ENCODE data around the gene TTC33.

The TTC33 gene

GRCh38 chr5:40485021-40485998, 270.5 kb downstream of the TTC33 start:
- H3K79me2 ChIP-seq (ENCODE audit: low read length) = no peaks in the 10 kb centered on the region
- no peaks in the 10 kb centered on the region for H3K9me3 ChIP-seq (ENCODE audit: insufficient read depth, low read length)
- peak overlapping the region; percentile 98 for H3K27ac ChIP-seq (ENCODE audit: low read length)
- H3K4me2 ChIP-seq (ENCODE audit: low read length) = peak overlapping the region; percentile 84
- H4K20me1 ChIP-seq (ENCODE audit: insufficient read depth, low read length) = no peaks in the 10 kb centered on the region
- TF ChIP-seq CTCF (IDR thresholded peaks at IDR 0.05; ENCODE audit: low read depth, low read length) (no peak), EZH2phosphoT487 (IDR thresholded peaks at IDR 0.05; ENCODE audit: low read depth) (no peak)
- H2AFZ ChIP-seq (ENCODE audit: low read depth, low read length) = no peak overlapping the region
- H3K9ac ChIP-seq (ENCODE audit: low read length) = peak overlapping the region; percentile 81
- no peaks in the 10 kb centered on the region for H3K27me3 ChIP-seq (ENCODE audit: low read depth, low read length)
- no peaks in the 10 kb centered on the region for H3K36me3 ChIP-seq (replicated peaks; ENCODE audit: low read depth, low read length)
- peaks cover 82% of the 10 kb centered on the region for H3K4me1 ChIP-seq (ENCODE audit: low read length)
- H3K4me3 ChIP-seq (ENCODE audit: low read length) = peak overlapping the region; percentile 70

DNA sequence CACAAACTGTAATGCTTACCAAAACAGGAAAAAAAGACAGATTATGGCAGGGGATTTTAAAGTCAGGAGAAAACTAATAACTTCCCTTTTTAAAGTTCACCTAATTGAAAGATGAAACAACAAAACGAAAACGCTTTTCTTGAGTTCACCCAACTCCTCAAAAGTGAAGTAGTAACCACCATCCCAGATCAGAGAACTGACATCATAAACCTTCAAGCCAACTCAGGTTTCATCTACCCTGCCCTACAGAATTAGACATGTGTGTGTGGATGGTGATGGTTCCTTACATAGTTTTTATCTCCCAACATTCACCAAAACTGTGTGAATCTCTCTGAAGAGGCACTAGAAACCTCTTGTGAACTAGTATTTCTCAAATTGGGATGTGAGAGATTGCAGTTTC, 271.3 kb downstream of the TTC33 start:
- Histone ChIP-seq H3K36me3 (replicated peaks; ENCODE audit: low read depth, low read length) (no peaks in the 10 kb centered on the region), H3K9ac (ENCODE audit: low read length) (peak overlapping the region; percentile 81), H3K4me2 (ENCODE audit: low read length) (peak overlapping the region; percentile 84), H3K79me2 (ENCODE audit: low read length) (no peaks in the 10 kb centered on the region), H3K4me3 (ENCODE audit: low read length) (peak overlapping the region; percentile 70), H2AFZ (ENCODE audit: low read depth, low read length) (no peak overlapping the region), H3K27me3 (ENCODE audit: low read depth, low read length) (no peaks in the 10 kb centered on the region), H3K9me3 (ENCODE audit: insufficient read depth, low read length) (no peaks in the 10 kb centered on the region), H3K27ac (ENCODE audit: low read length) (peak overlapping the region; percentile 98), H4K20me1 (ENCODE audit: insufficient read depth, low read length) (no peaks in the 10 kb centered on the region), H3K4me1 (ENCODE audit: low read length) (peaks cover 78% of the 10 kb centered on the region)
- TF ChIP-seq CTCF (IDR thresholded peaks at IDR 0.05; ENCODE audit: low read depth, low read length) (no peak), EZH2phosphoT487 (IDR thresholded peaks at IDR 0.05; ENCODE audit: low read depth) (no peak)

DNA sequence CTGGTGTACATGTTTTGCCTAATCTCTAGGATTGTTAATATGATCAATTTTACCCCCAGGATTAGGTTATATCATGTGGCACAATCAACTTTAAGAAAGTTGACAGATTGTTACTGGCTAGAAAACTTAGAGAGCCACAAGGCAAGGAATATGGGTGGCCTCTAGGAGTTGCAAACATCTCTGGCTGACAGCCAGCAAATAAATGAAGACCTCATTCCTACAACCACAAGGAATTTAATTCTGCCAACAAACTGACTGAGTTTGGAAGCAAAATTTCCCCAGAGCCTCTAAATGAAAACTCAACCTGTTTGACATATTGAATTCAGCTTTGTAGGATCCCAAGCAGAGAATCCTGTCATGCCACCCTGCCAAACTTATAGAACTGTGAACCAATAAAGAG, 272.4 kb downstream of the TTC33 start:
- Histone ChIP-seq H4K20me1 (ENCODE audit: insufficient read depth, low read length) (no peaks in the 10 kb centered on the region), H3K4me2 (ENCODE audit: low read length) (peak overlapping the region; percentile 84), H3K79me2 (ENCODE audit: low read length) (no peaks in the 10 kb centered on the region), H3K9ac (ENCODE audit: low read length) (peak overlapping the region; percentile 81; the same call in 1 of the 2 replicates), H2AFZ (ENCODE audit: low read depth, low read length) (no peak overlapping the region), H3K27me3 (ENCODE audit: low read depth, low read length) (no peaks in the 10 kb centered on the region), H3K27ac (ENCODE audit: low read length) (peak overlapping the region; percentile 98; the same call in 1 of the 2 replicates), H3K36me3 (replicated peaks; ENCODE audit: low read depth, low read length) (no peaks in the 10 kb centered on the region), H3K9me3 (ENCODE audit: insufficient read depth, low read length) (no peaks in the 10 kb centered on the region), H3K4me1 (ENCODE audit: low read length) (peaks cover 66% of the 10 kb centered on the region), H3K4me3 (ENCODE audit: low read length) (no peak overlapping the region)
- no peak for TF ChIP-seq CTCF (IDR thresholded peaks at IDR 0.05; ENCODE audit: low read depth, low read length)
- no peak for TF ChIP-seq EZH2phosphoT487 (IDR thresholded peaks at IDR 0.05; ENCODE audit: low read depth)

DNA sequence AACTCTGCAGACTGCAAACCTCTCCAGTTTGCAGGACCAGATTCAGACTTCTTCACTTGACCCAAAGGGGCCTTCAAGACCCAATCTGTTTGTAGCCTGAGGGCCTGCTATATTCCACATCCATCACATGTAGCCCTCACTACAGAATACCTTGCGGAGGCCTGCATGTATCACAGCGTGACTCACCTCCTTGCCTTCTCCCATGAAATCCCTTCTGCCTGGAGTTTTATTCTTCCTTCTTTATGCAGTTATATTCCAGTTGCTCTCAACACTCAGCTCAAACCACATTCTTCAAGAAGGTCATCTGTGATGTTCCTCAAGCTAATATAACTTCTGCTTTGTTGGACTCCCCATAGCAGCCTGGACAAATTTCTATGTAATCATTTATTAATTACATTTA, 274.5 kb downstream of the TTC33 start:
- no peak for TF ChIP-seq CTCF (IDR thresholded peaks at IDR 0.05; ENCODE audit: low read depth, low read length)
- TF ChIP-seq EZH2phosphoT487 (IDR thresholded peaks at IDR 0.05; ENCODE audit: low read depth) = no peak
- Histone ChIP-seq H2AFZ (ENCODE audit: low read depth, low read length) (no peak overlapping the region), H3K79me2 (ENCODE audit: low read length) (no peaks in the 10 kb centered on the region), H3K36me3 (replicated peaks; ENCODE audit: low read depth, low read length) (no peaks in the 10 kb centered on the region), H3K4me3 (ENCODE audit: low read length) (no peak overlapping the region), H3K4me2 (ENCODE audit: low read length) (no peak overlapping the region), H3K27me3 (ENCODE audit: low read depth, low read length) (no peaks in the 10 kb centered on the region), H3K9ac (ENCODE audit: low read length) (no peak overlapping the region), H3K27ac (ENCODE audit: low read length) (no peak overlapping the region), H3K4me1 (ENCODE audit: low read length) (peaks cover 46% of the 10 kb centered on the region), H3K9me3 (ENCODE audit: insufficient read depth, low read length) (no peaks in the 10 kb centered on the region), H4K20me1 (ENCODE audit: insufficient read depth, low read length) (no peaks in the 10 kb centered on the region)

Data from OCI-LY3 (cell line).